T-cell (primary cell): Measurements from ENCODE around the gene RBFOX1. TPM values are rescaled to one million over a fixed set of nuclear protein-coding genes. Genes with fewer than 3 reads are reported as not detected.

Experiments used
- ATAC-seq, 4 experiments: fragments of 200-7000 bp in 3 of 4; fragments of 150-1000 bp in 1 of 4; cut with Tn5 transposase; replicated peaks in 1 of 4; 1 replicate in 3 of 4; 2 replicates in 1 of 4; pipeline ENCODE4 v1.10.0; 2021; ENCODE audit warnings: moderate library complexity in 3 of 4, mild to moderate bottlenecking in 2 of 4, moderate number of reproducible peaks in 1 of 4
- CTCF ChIA-PET, 2 donors: fragments of 300-600 bp; sonication (Branson Sonifier 250); formaldehyde crosslinking; loops; one replicate each; lab custom pipeline; 2022; ENCODE audit warnings: antibody characterized with exemption in 2 of 2; lab: Charles Lee
- POLR2A ChIA-PET, 2 donors: fragments of 300-600 bp; sonication (Branson Sonifier 250); formaldehyde crosslinking; loops; one replicate each; lab custom pipeline; 2022; ENCODE audit warnings: antibody characterized with exemption in 2 of 2; lab: Charles Lee
- DNase-seq, 35 experiments: peaks; one replicate each; pipeline versions ENCODE4 v3.0.0 to v3.0.0-alpha.2; 2013 to 2023
- H3K27ac ChIP-seq: one replicate; pipeline ENCODE4 v1.5.1; 2013; ENCODE audit warnings: low read length
- H3K27me3 ChIP-seq, 2 experiments: replicated peaks in 1 of 2; 1 replicate in 1 of 2; 2 replicates in 1 of 2; pipeline versions ENCODE4 v1.6.1 to v1.7.0; 2013; ENCODE audit warnings: low read length in 1 of 2, mixed read lengths in 1 of 2; ENCODE audit not compliant: control insufficient read depth in 2 of 2, insufficient read depth in 2 of 2; ENCODE audit errors: extremely low read depth in 1 of 2
- H3K36me3 ChIP-seq, 2 donors: 1 replicate in 1 of 2; 2 replicates in 1 of 2; pipeline versions ENCODE4 v1.6.1 to v1.7.0; 2013; ENCODE audit warnings: low read length in 1 of 2; ENCODE audit not compliant: control insufficient read depth in 2 of 2, insufficient read depth in 1 of 2; ENCODE audit errors: extremely low read depth in 1 of 2
- H3K4me1 ChIP-seq, 2 experiments: 1 replicate in 1 of 2; 2 replicates in 1 of 2; pipeline versions ENCODE4 v1.6.1 to v1.7.0; 2013; ENCODE audit warnings: low read length in 2 of 2, mixed read lengths in 1 of 2; ENCODE audit not compliant: insufficient read depth in 2 of 2, control insufficient read depth in 1 of 2; ENCODE audit errors: extremely low read depth in 1 of 2
- H3K4me3 ChIP-seq, 2 donors: 1 replicate in 1 of 2; 2 replicates in 1 of 2; pipeline versions ENCODE4 v1.5.1 to v1.7.0; 2013; ENCODE audit warnings: mild to moderate bottlenecking in 2 of 2, low read length in 1 of 2, moderate library complexity in 1 of 2; ENCODE audit not compliant: control insufficient read depth in 1 of 2; ENCODE audit errors: extremely low read depth in 1 of 2
- H3K9me3 ChIP-seq: 2 replicates; pipeline ENCODE4 v1.7.0; 2013
- H3K27ac Mint-ChIP-seq, 2 donors: one replicate each; pipeline ENCODE4 v1.8.0; 2020 to 2021; ENCODE audit warnings: mild to moderate bottlenecking in 2 of 2, mixed read lengths in 2 of 2
- H3K27me3 Mint-ChIP-seq, 2 donors: one replicate each; pipeline ENCODE4 v1.8.0; 2021 to 2022; ENCODE audit warnings: mixed read lengths in 2 of 2
- H3K36me3 Mint-ChIP-seq: one replicate; pipeline ENCODE4 v1.8.0; 2021; ENCODE audit warnings: mixed read lengths
- H3K4me1 Mint-ChIP-seq, 3 donors: one replicate each; pipeline ENCODE4 v1.8.0; 2020 to 2022; ENCODE audit warnings: mixed read lengths in 3 of 3, mild to moderate bottlenecking in 1 of 3
- H3K4me3 Mint-ChIP-seq, 3 donors: one replicate each; pipeline ENCODE4 v1.8.0; 2020 to 2022; ENCODE audit warnings: mild to moderate bottlenecking in 3 of 3, mixed read lengths in 3 of 3, moderate library complexity in 3 of 3
- H3K9me3 Mint-ChIP-seq, 3 donors: one replicate each; pipeline ENCODE4 v1.8.0; 2020 to 2022; ENCODE audit warnings: mixed read lengths in 3 of 3
- WGBS: methylation state at CpG from one replicate; pipeline ENCODE4 v1.1.5; 2013; ENCODE audit warnings: missing lambda C conversion rate; ENCODE audit not compliant: insufficient coverage; 5-methylcytosine and 5-hydroxymethylcytosine counted together
- total RNA-seq, 35 experiments: library from RNA in 6 of 35; stranded (reverse) in 6 of 35; fragments of 120-200 nt in 1 of 35; gene quantifications; one replicate each; pipeline versions ENCODE4 v1.2.1 to v1.2.4 and lab custom pipeline; 2013 to 2026

The RBFOX1 gene
- total RNA-seq, 5 donors from 2014 or later (not counting 1 experiment from before 2014, with no cell fraction given): not detected

DNA sequence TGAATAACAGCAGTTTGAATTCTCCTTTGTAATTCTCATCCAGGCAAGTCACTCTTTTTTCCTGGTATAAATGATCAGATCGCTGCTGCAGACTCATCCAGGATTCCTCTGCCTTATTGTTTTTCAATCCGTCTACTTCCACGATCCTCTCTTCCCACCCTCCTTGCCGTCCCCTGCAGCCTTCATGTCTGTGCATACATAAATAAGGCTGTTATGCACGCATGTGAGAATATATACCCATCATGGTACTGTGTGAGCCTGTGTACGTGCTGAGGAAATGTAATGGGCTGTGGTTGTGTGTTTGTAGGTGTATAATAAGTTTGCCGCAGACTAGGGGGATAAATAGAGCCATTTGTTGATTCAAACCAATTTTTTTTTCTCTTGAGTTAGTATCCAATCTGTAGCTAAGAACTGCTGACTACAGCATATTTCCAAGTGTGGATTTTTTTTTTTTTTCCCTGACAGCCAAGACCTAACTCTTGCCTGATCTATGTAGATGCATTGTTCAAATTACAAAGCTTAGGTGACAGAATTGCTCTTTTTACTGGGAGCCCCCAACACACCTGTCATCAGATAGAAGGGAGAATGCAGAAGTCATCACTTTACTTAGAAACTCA lies 62.2 kb downstream of the RBFOX1 start:
- no peaks in the 10 kb centered on the region for H3K9me3 ChIP-seq
- H3K27me3 ChIP-seq: no peaks in the 10 kb centered on the region
- no peak for DNase-seq
- H3K27ac ChIP-seq: no peak overlapping the region
- Mint-ChIP-seq H3K27me3 (no peaks in the 10 kb centered on the region), H3K36me3 (no peaks in the 10 kb centered on the region), H3K9me3 (peaks cover 3 to 15% (median 6%) of the 10 kb centered on the region in 3 donors), H3K4me3 (no peak overlapping the region), H3K27ac (no peak overlapping the region), H3K4me1 (no peaks in the 10 kb centered on the region)
- H3K36me3 ChIP-seq: no peaks in the 10 kb centered on the region
- ChIA-PET POLR2A (no interaction called here), CTCF (no interaction called here)
- H3K4me1 ChIP-seq: no peaks in the 10 kb centered on the region
- WGBS: 94% methylated on average over 2 of the region's 7 CpGs
- no peak for ATAC-seq
- H3K4me3 ChIP-seq: no peak overlapping the region

GRCh38 chr16:7397901-7398300 lies 65.3 kb downstream of the RBFOX1 start:
- 100% methylated on average over 1 of the region's 5 CpGs for WGBS

DNA sequence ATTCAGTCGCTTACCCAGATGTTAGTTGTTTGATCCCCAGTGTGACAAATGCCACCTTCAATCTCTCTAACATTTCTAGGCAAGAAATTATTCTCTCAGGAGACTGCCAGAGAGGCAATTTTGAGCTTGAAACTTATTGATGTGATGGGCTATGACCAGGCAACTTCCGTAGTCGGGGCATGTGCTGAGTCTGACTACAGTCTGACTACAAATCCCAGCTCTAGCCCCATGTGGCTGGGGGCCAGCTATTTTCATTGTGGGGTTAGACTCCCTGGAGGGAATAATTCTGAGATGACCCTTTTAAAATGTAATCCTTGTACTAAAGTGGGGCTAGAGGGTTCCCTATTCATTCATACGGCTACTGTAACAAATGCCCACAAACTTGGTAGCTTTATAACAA lies 65.9 kb downstream of the RBFOX1 start:
- ATAC-seq (no peak), DNase-seq (no peak)
- Mint-ChIP-seq H3K4me3 (no peak overlapping the region), H3K36me3 (no peaks in the 10 kb centered on the region), H3K27ac (no peak overlapping the region), H3K27me3 (no peaks in the 10 kb centered on the region), H3K4me1 (no peaks in the 10 kb centered on the region), H3K9me3 (peaks cover 4 to 10% (median 8%) of the 10 kb centered on the region in 3 donors)
- H3K27me3 ChIP-seq: no peaks in the 10 kb centered on the region
- H3K27ac ChIP-seq: no peak overlapping the region
- H3K4me3 ChIP-seq: no peak overlapping the region
- no peaks in the 10 kb centered on the region for H3K4me1 ChIP-seq
- 83% methylated on average over 2 of the region's 4 CpGs for WGBS
- CTCF ChIA-PET: no interaction called here
- POLR2A ChIA-PET: no interaction called here
- H3K9me3 ChIP-seq: no peaks in the 10 kb centered on the region
- H3K36me3 ChIP-seq: no peaks in the 10 kb centered on the region

More at GRCh38 chr16:7397901-7398300, 65.3 kb downstream of the RBFOX1 start:
- Histone ChIP-seq H3K4me1 (no peaks in the 10 kb centered on the region), H3K4me3 (no peak overlapping the region), H3K36me3 (no peaks in the 10 kb centered on the region), H3K27me3 (no peaks in the 10 kb centered on the region), H3K9me3 (no peaks in the 10 kb centered on the region), H3K27ac (no peak overlapping the region)
- no peak for ATAC-seq
- CTCF ChIA-PET: no interaction called here
- no peaks in the 10 kb centered on the region for H3K36me3 Mint-ChIP-seq
- no peaks in the 10 kb centered on the region for H3K4me1 Mint-ChIP-seq
- H3K4me3 Mint-ChIP-seq: no peak overlapping the region
- H3K27me3 Mint-ChIP-seq: no peaks in the 10 kb centered on the region
- peaks cover 0 to 10% (median 8%) of the 10 kb centered on the region in 3 donors for H3K9me3 Mint-ChIP-seq
- DNase-seq: no peak
- no peak overlapping the region for H3K27ac Mint-ChIP-seq
- POLR2A ChIA-PET: no interaction called here

DNA sequence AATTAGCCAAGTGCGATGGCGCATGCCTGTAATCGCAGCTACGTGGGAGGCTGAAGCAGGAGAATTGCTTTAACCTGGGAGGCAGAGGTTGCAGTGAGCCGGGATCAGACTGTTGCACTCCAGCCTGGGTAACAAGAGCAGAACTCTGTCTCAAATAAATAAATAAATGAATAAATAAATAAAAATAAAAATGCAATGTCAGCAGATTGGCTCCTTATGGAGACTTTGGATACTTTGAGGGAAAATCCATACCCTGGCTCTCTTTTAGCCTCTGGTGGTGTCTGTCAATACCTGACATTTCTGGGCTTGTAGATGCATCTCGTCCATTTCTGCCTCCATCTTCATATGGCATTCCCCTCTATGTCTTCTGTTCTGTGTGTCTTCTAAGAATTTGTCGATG lies 66.7 kb downstream of the RBFOX1 start:
- Histone ChIP-seq H3K9me3 (no peaks in the 10 kb centered on the region), H3K4me1 (no peaks in the 10 kb centered on the region), H3K27ac (no peak overlapping the region), H3K4me3 (no peak overlapping the region), H3K27me3 (no peaks in the 10 kb centered on the region), H3K36me3 (no peaks in the 10 kb centered on the region)
- Mint-ChIP-seq H3K4me3 (no peak overlapping the region), H3K36me3 (no peaks in the 10 kb centered on the region), H3K27me3 (no peaks in the 10 kb centered on the region), H3K27ac (no peak overlapping the region), H3K9me3 (peaks cover 4 to 10% (median 8%) of the 10 kb centered on the region in 3 donors), H3K4me1 (no peaks in the 10 kb centered on the region)
- no peak for DNase-seq
- ChIA-PET POLR2A (no interaction called here), CTCF (interaction anchor here in 1 of 2 donors (0.5 kb wide), 1 partner anchor 14 kb away, joined by 3 read pairs; no protein-coding TSS in a partner anchor)
- ATAC-seq: no peak
- no CpG with 5 or more reads among the region's 7 CpGs for WGBS

GRCh38 chr16:7400117-7400890 lies 67.7 kb downstream of the RBFOX1 start:
- WGBS: no CpG with 5 or more reads among the region's 5 CpGs
- ATAC-seq (no peak), DNase-seq (no peak)
- ChIA-PET POLR2A (no interaction called here), CTCF (no interaction called here)
- H3K9me3 Mint-ChIP-seq: peaks cover 3 to 6% (median 4%) of the 10 kb centered on the region in 3 donors
- H3K4me1 Mint-ChIP-seq: no peaks in the 10 kb centered on the region
- H3K36me3 ChIP-seq: no peaks in the 10 kb centered on the region
- no peak overlapping the region for H3K27ac Mint-ChIP-seq
- H3K4me3 ChIP-seq: no peak overlapping the region
- no peaks in the 10 kb centered on the region for H3K27me3 ChIP-seq
- H3K9me3 ChIP-seq: no peaks in the 10 kb centered on the region
- no peaks in the 10 kb centered on the region for H3K36me3 Mint-ChIP-seq
- H3K27ac ChIP-seq: no peak overlapping the region
- no peaks in the 10 kb centered on the region for H3K4me1 ChIP-seq
- no peak overlapping the region for H3K4me3 Mint-ChIP-seq
- no peaks in the 10 kb centered on the region for H3K27me3 Mint-ChIP-seq

DNA sequence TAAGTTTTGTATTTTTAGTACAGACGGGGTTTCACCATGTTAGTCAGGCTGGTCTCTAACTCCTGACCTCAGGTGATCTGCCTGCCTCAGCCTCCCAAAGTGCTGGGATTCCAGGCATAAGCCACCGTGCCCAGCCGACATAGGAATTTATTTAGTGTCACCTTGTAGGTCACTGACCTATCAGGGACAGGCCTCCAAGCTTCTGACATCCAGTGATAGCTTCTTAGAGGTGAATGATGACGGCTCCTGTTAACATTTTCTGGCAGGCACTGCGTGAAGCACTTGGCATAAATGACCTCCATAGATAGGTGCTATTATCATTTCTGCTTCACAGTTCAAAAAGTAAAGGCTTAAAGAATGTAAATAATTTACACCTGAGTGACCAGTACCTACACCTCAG lies 71.6 kb downstream of the RBFOX1 start:
- 30% methylated on average over 2 of the region's 5 CpGs for WGBS
- no peaks in the 10 kb centered on the region for H3K36me3 Mint-ChIP-seq
- H3K4me3 Mint-ChIP-seq: no peak overlapping the region
- Histone ChIP-seq H3K9me3 (no peaks in the 10 kb centered on the region), H3K27ac (no peak overlapping the region), H3K4me1 (no peaks in the 10 kb centered on the region), H3K4me3 (no peak overlapping the region), H3K36me3 (no peaks in the 10 kb centered on the region), H3K27me3 (no peaks in the 10 kb centered on the region)
- no peaks in the 10 kb centered on the region for H3K27me3 Mint-ChIP-seq
- POLR2A ChIA-PET: no interaction called here
- no peak overlapping the region for H3K27ac Mint-ChIP-seq
- ATAC-seq (no peak), DNase-seq (no peak)
- peaks cover 10 to 24% (median 10%) of the 10 kb centered on the region in 3 donors for H3K9me3 Mint-ChIP-seq
- no peaks in the 10 kb centered on the region for H3K4me1 Mint-ChIP-seq
- CTCF ChIA-PET: no interaction called here
